WERI-Rb-1 (cell line): ENCODE results near the gene SPTBN2.
"Not testable (repeated sequence)": the region's sequence is repeated elsewhere in the genome, so short reads cannot be mapped to it uniquely, and the experiment has no call there.

Source experiments
- DNase-seq: peaks from one replicate; pipeline ENCODE4 v3.0.0-alpha.2; 2020
- H3K27ac ChIP-seq: fragments of 250-450 bp; sonication (Bioruptor Pico); 2 replicates; pipeline ENCODE4 v1.5.1; 2020; ENCODE audit warnings: mild to moderate bottlenecking, moderate library complexity
- H3K27me3 ChIP-seq: fragments of 250-450 bp; sonication (Bioruptor Pico); 2 replicates; pipeline ENCODE4 v1.5.1; 2021; ENCODE audit warnings: mild to moderate bottlenecking, low read depth, moderate library complexity; ENCODE audit not compliant: insufficient read depth, severe bottlenecking
- H3K36me3 ChIP-seq: fragments of 250-450 bp; sonication (Bioruptor Pico); 2 replicates; pipeline ENCODE4 v1.5.1; 2020; ENCODE audit warnings: mild to moderate bottlenecking, moderate library complexity
- H3K4me3 ChIP-seq: 2 replicates; pipeline ENCODE4 v1.5.1; 2011; ENCODE audit warnings: low read depth, mild to moderate bottlenecking, control low read depth, low read length
- H3K9me3 ChIP-seq: fragments of 250-450 bp; sonication (Bioruptor Pico); 2 replicates; pipeline ENCODE4 v1.5.1; 2021; ENCODE audit warnings: mild to moderate bottlenecking, moderate library complexity; ENCODE audit not compliant: severe bottlenecking
- TF ChIP-seq, protein P1 (sequence below): IDR thresholded peaks from 2 replicates; pipeline ENCODE4 v1.5.1; 2011; ENCODE audit warnings: low read depth, mild to moderate bottlenecking, control low read depth, inconsistent platforms, low read length

SPTBN2 gene

GRCh38 chr11:66727282-66728037 is 1.6 kb downstream of the SPTBN2 start:
- peak; percentile 33 for DNase-seq
- Histone ChIP-seq H3K27ac (peak overlapping the region; percentile 75), H3K9me3 (no peaks in the 10 kb centered on the region), H3K36me3 (peaks cover 8% of the 10 kb centered on the region), H3K4me3 (peak overlapping the region; percentile 77), H3K27me3 (no peaks in the 10 kb centered on the region)
- TF ChIP-seq, protein P1, sequence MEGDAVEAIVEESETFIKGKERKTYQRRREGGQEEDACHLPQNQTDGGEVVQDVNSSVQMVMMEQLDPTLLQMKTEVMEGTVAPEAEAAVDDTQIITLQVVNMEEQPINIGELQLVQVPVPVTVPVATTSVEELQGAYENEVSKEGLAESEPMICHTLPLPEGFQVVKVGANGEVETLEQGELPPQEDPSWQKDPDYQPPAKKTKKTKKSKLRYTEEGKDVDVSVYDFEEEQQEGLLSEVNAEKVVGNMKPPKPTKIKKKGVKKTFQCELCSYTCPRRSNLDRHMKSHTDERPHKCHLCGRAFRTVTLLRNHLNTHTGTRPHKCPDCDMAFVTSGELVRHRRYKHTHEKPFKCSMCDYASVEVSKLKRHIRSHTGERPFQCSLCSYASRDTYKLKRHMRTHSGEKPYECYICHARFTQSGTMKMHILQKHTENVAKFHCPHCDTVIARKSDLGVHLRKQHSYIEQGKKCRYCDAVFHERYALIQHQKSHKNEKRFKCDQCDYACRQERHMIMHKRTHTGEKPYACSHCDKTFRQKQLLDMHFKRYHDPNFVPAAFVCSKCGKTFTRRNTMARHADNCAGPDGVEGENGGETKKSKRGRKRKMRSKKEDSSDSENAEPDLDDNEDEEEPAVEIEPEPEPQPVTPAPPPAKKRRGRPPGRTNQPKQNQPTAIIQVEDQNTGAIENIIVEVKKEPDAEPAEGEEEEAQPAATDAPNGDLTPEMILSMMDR = no peak

- Histone ChIP-seq H3K27me3 (no peaks in the 10 kb centered on the region), H3K4me3 (no peak overlapping the region), H3K36me3 (peaks cover 15% of the 10 kb centered on the region), H3K27ac (no peak overlapping the region), H3K9me3 (no peaks in the 10 kb centered on the region)
- TF ChIP-seq, protein P1 = no peak
- peak; percentile 43 for DNase-seq
These were observed 3.4 kb downstream of the SPTBN2 start for GRCh38 chr11:66725647-66726046.

DNA sequence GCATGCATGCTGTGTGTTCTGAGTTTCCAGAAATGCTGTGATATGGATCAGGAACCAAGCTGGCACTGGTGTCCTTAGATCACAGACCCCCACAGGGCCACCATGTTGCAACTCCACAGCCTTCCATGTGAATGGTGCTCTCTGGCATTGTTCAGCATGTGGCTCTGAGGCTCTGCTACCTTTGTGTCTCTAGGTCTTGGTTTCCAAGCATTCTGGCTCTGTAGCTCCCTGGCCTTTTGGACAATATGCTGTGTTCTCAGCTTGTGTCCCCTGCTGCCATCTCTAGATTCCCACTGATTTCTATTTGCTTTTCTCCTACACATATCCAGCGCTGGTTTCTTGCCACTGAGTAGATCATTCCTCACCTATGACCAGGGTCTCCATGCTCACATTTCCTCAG is 3.9 kb downstream of the SPTBN2 start:
- TF ChIP-seq, protein P1 = no peak
- Histone ChIP-seq H3K27me3 (no peaks in the 10 kb centered on the region), H3K27ac (no peak overlapping the region), H3K4me3 (no peak overlapping the region), H3K36me3 (peaks cover 20% of the 10 kb centered on the region), H3K9me3 (no peaks in the 10 kb centered on the region)
- DNase-seq = no peak

- not testable (repeated sequence) for H3K27ac ChIP-seq, H3K4me3 ChIP-seq, DNase-seq, H3K9me3 ChIP-seq, H3K27me3 ChIP-seq
- peaks cover 30% of the 10 kb centered on the region for H3K36me3 ChIP-seq
These were observed 4.8 kb downstream of the SPTBN2 start for GRCh38 chr11:66724167-66724566.

DNA sequence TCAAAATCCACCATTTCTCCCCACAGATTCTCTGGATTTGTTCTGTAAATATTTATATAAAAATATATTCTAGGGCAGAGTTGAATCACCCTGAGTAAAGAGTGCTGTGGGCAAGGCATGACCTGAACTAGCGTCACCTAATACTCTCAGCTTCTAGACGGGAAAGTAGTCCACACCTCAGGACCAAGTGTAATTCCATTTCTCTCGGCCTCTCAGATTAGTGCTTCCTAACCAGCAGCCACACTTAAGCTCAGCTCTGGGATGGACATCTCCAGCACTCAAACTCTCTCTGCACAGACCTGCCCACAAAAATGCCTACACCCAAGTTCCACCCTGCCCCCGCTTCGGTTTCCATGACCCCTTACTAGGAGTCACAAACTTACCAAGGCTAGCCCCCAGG is 5.3 kb downstream of the SPTBN2 start:
- no peak overlapping the region for H3K4me3 ChIP-seq
- no peak overlapping the region for H3K27ac ChIP-seq
- no peaks in the 10 kb centered on the region for H3K27me3 ChIP-seq
- TF ChIP-seq, protein P1 = no peak
- DNase-seq = no peak
- H3K36me3 ChIP-seq = peaks cover 35% of the 10 kb centered on the region
- no peaks in the 10 kb centered on the region for H3K9me3 ChIP-seq

DNA sequence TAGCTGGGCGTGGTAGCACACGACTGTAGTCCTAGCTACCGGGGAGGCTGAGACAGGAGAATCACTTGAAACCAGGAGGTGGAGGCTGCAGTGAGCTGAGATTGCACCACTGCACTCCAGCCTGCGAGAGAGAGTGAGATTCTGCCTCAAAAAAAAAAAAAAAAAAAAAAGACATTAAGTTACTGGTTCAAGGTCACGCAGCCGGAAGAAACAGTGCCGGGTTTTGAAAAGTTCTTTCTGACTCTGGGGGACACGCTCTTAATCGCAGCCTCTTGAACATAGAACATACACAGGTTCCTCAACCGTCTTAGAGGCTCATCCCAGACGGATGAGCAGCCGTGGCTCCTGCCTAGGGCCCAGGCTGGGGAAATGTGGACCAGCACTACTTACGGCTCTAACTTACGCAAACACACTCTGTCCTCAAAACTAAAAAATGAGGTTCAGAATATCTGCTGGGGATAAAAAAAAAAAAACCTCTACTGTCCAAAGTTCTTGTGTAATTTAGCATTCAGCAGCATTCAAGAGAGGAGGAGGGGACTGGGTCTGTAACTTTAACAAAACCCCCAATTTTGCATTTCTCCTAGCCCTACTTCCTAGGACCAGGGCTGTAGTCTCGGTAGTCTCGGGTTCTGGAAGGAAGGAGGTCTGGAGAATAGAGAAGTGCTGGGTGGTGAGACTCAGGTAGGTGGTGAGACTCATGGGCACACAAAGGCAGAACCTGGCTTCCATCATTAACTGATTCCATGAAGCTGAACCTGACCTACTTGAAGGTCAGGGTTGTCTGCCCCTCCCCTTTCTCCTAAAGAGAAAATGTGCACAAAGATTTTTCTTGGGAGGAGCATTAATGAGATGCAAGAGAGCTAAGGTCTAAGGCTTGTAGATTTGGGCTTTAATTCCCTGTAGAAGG is 6.0 kb downstream of the SPTBN2 start:
- Histone ChIP-seq H3K9me3 (no peaks in the 10 kb centered on the region), H3K36me3 (peaks cover 41% of the 10 kb centered on the region), H3K27ac (no peak overlapping the region), H3K27me3 (no peaks in the 10 kb centered on the region), H3K4me3 (no peak overlapping the region)
- TF ChIP-seq, protein P1 = no peak
- no peak for DNase-seq
